Measurements from ENCODE around the gene TOM1L1.

DNA sequence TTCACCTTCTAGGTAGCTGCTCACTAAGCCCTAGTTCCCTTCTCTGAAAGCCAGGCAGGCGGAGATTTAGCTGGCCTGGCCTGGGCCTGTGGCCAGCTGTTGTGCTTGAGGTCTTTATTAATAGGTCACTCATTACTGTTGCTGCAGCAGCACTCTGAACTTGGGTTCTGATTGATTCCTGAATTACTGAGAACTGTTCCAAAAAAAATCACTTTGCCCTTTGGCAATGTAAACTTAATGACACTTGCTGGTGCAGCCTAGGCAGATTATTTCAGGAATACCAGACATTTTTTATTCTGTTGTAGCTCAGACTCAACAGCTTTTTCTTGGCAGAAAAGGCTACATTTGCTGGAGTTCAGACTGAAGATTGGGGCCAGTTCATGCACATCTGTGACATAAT is 2.7 kb downstream of the TOM1L1 start:
- no peak for TF ChIP-seq EZH2phosphoT487 (IDR thresholded peaks at IDR 0.05; ENCODE audit: low read depth)
- TF ChIP-seq, protein P1, sequence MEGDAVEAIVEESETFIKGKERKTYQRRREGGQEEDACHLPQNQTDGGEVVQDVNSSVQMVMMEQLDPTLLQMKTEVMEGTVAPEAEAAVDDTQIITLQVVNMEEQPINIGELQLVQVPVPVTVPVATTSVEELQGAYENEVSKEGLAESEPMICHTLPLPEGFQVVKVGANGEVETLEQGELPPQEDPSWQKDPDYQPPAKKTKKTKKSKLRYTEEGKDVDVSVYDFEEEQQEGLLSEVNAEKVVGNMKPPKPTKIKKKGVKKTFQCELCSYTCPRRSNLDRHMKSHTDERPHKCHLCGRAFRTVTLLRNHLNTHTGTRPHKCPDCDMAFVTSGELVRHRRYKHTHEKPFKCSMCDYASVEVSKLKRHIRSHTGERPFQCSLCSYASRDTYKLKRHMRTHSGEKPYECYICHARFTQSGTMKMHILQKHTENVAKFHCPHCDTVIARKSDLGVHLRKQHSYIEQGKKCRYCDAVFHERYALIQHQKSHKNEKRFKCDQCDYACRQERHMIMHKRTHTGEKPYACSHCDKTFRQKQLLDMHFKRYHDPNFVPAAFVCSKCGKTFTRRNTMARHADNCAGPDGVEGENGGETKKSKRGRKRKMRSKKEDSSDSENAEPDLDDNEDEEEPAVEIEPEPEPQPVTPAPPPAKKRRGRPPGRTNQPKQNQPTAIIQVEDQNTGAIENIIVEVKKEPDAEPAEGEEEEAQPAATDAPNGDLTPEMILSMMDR (IDR thresholded peaks at IDR 0.05; ENCODE audit: low read depth, low read length), result no peak
